NCI-H2029 treated with DMSO at 0.1 percent for 48 hours (cell line): Measurements from ENCODE around the gene PCNP.
"Not testable (repeated sequence)": the region's sequence is repeated elsewhere in the genome, so short reads cannot be mapped to it uniquely, and the experiment has no call there.

ENCODE experiments used
- DNase-seq: peaks from one replicate; lab custom pipeline; 2025; lab: John Stamatoyannopoulos, UW

PCNP gene

DNA sequence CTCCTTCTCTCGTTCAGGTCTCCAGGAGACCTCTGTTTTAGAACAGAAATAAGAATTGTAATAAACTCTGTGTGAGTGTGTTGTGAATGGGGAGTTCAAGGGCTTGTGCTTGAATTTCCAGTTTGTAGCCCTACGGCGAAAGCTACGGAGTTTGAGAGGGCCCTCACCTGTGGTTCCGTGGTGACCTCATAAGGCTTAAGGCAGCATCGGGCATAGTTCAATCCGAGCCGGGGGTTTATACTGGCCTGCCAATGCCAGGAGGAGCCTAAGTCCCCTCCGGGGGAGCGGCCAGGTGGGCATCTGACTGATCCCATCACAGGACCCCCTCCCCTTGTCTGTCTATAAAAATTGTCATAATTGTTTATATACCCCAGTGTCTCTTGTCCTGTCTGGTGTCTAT is 59.2 kb downstream of the PCNP start:
- DNase-seq = no peak

DNA sequence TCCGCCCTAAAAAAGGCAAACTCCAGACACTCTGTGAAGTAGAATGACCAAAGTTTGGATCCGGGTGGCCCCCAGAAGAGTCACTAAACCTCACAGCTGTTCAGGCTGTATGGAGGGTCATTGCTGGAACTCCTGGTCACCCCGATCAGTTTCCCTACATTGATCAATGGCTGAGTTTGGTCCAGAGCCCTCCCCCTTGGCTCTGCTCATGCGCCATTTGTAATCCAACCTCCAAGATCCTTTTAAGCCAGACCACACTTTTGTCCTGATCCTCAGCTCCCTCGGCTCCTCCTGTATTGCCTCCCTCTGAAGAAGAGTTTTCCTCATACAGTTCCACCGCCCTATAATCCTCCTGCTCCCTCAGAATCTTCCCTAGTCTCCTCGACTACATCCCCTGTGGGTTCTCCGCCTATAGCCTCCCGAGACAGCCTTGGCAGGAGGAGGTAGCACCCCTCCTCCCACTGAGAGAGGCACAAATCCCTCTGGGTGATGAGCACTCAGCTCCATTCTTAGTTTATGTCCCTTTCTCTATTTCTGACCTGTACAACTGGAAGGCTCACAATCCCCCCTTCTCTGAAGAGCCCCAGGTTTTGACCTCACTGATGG is 60.7 kb downstream of the PCNP start:
- DNase-seq = no peak

DNA sequence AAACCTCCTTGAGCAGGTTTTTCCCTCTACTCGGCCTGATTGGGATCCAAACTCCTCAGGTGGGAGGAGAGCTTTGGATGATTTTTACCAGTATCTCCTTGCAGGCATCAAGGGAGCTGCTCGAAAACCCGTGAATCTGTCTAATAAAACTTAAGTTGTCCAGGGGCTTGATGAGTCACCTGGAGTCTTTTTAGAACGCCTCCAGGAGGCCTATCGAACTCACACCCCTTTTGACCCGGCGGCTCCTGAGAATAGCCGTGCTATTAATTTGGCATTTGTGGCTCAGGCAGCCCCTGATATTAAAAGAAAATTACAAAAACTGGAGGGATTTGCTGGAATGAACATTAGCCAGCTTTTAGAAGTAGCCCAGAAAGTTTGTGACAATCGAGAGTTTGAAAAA is 61.4 kb downstream of the PCNP start:
- no peak for DNase-seq

DNA sequence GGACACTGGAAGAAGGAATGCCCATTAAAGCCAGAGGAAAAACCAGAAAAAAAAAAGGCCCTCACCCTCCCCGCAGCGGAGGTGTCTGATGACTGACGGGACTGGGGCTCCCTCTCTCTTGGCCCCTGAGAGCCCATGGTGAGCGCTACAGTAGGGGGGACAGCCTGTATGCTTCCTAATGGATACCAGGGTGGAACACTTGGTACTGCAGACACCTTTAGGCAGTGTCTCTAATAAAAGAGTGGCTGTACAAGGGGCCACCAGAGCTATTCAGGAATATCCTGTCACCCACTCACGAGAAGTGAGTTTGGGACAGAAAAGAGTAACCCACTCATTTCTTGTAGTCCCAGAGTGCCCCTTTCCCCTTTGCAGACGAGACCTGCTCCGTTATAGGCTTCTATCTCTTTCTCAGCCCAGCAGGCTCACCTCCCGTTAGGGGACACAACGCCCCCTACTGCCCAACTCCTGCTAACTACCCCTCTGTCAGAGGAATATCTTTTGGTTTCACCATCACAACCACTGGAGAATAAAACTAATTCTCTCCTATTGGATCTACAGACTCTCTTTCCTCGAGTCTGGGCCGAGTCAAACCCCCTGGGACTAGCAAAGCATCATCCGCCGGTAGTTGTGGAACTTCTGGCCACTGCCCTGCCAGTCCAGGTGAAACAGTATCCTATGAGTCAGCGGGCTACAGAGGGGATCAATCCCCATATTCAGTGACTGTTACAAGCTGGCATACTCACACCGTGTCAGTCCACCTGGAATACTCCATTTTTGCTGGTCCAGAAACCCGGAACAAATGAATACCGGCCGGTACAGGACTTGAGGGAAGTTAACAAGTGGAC is 62.2 kb downstream of the PCNP start:
- DNase-seq = no peak

DNA sequence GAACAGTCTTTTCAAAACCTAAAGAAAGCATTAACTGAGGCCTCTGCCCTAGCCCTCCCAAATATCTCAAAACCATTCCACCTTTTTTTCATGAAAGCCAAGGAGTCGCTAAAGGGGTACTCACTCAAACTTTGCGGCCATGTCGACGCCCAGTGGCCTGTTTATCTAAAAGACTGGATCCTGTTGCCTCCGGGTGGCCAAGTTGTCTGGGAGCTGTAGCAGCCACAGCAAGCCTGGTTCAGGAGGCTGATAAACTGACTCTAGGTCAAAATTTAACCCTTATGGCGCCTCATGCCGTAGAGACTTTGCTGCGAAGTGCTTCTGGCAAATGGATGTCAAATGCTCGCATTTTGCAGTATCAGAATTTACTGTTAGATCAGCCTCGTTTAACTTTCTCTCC is 63.5 kb downstream of the PCNP start:
- no peak for DNase-seq

DNA sequence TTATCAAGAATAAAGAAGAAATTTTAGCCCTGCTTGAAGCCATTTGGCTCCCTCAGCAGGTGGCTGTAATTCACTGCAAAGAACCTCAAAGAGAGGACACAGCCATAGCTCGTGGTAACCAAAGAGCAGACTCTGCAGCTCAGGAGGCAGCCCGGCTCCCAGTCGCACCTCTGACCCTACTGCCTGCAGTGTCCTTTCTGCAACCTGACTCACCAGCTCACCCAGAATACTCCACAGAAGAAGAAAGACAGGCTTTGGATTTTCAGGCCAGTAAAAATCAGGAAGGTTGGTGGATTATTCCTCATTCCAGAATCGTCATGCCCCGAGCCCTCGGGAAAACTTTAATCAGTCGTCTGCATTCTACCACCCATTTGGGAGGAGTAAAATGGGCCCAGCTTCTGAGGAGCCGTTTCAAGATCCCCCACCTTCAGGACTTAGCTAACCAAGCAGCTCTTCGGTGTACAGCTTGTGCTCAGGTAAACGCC is 64.3 kb downstream of the PCNP start:
- no peak for DNase-seq

DNA sequence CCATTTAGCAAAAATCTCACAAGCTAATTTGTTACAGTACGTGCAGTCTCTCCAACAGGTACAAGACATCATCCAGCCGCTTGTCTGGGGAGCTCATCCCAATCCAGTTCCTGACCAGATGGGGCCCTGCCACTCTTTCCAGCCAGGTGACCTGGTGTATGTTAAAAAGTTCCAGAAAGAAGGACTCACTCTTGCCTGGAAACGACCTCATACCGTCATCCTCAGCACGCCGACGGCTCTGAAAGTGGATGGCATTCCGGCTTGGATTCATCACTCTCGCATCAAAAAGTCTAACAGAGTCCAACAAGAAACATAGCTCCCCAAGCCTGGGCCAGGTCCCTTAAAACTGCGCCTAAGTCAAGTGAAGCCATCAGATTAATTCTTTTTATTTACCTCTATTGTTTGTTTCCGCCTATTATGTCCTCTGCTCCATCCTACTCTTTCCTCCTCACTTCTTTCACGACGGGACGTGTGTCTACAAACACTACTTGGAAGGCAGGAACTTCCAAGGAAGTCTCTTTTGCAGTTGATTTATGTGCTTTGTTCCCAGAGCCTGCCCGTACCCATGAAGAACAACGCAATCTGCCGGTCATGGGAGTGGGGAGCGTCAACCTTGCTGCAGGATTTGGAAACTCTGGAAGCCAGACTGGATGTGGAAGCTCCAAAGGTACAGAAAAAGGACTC is 65.4 kb downstream of the PCNP start:
- DNase-seq = no peak

DNA sequence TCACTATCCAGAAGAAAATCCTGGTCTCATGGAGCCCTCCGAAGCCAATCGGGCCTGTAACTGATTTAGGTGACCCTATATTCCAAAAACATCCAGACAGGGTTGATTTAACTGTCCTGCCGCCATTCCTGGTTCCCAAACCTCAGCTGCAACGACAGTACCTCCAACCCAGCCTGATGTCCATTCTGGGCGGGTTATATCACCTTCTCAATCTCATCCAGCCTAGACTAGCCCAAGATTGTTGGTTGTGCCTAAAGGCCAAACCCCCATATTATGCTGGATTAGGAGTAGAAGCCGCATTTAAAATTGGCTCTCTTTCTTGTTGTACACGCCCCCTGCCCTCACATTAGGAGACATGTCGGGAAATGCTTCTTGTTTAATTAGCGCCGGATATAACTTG is 66.3 kb downstream of the PCNP start:
- no peak for DNase-seq

DNA sequence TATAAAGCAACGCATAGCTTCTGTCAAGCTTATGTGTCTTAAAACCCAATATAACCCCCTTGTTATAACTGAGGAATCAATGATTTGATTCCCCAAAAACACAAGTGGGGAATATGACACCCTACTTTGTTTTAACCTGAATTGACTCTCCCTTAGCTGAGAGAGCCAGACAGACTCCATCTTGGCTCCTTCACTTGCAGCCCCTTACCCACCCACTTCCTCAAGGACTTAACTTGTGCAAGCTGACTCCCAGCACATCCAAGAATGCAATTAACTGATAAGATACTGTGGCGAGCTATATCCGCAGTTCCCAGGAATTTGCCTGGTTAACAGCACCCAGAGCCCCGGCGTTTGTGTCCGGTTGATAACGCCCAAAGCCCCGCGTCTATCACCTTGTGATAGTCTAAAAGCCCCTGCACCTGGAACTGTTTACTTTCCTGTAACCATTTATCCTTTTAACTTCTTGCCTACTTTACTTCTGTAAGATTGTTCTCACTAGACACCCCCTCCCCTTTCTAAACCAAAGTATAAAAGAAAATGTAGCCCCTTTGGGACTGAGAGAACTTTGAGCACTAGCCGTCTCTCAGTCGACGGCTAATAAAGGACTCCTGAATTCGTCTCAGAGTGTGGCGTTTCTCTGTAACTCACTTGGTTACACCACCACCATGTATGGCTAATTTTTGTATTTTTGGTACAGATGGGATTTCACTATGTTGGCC is 67.6 kb downstream of the PCNP start:
- not testable (repeated sequence) for DNase-seq

DNA sequence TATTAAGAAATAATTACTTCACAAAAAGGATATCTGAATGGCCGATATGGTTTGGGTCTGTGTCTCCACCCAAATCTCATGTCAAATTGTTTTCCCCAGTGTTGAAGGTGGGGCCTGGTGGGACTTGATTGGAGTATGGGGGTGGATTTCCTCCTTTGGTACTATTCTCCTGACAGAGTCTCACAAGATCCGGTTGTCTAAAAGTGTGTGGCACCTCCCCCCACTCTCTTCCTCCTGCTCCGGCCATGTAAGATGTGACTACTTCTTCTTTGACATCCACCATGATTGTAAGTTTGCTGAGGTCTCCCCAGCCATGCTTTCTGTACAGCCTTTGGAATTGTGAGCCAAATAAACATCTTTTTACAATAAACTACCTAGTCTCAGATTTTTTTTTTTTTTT is 68.5 kb downstream of the PCNP start:
- DNase-seq = no peak

DNA sequence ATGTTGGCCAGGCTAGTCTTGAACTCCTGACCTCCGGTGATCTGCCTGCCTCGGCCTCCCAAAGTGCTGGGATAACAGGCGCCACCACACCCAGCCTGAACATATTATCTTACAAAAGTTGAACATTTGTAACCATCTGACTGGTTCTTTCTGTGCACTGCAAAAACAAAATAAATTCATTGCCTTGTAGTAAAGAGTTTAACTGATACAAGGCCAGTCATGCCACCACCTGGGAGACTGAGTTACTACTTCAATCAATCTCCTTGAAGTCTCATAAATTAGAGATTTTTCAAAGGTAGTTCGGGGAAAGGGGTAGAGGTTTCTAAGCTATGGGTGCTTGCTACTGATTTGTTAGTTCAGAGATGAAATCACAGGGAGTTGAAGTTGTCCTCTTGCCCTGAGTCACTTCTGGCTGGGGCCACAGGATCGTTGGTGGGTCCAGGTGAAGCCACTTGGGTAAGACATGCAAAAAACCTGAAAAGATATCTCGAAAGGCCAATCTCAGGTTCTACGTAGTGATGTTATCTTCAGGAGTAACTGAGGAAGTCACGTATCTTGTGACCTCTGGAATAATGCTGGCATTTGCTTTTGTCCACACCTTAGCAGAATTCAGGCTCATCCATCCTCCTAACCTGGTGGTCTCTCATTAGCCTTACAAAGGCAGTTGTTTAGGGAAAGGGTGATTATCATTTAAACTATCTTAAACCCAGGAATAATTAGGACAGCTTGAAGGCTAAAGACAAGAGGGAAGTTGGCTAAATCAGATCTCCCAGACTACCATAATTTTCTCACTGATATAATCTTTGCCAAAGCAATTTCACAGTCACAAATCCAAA is 69.2 kb downstream of the PCNP start:
- no peak for DNase-seq
